Suprapubic skin (tissue), 4 donors: ENCODE results near the gene SH2D2A.

Experiments
- CTCF ChIP-seq, 2 donors: fragments of 200-600 bp in 1 of 2; fragments of 450-650 bp in 1 of 2; sonication (generic) in 1 of 2; IDR thresholded peaks; one replicate each; pipeline ENCODE4 v1.5.1; 2016 to 2019; ENCODE audit warnings: antibody characterized with exemption in 2 of 2, mild to moderate bottlenecking in 1 of 2, moderate library complexity in 1 of 2
- POLR2A ChIP-seq, 2 donors: fragments of 450-650 bp; IDR thresholded peaks; one replicate each; pipeline ENCODE4 v1.6.1; 2017; ENCODE audit warnings: antibody characterized with exemption in 2 of 2, mild to moderate bottlenecking in 2 of 2, moderate library complexity in 2 of 2
- POLR2AphosphoS5 ChIP-seq, 3 donors: sonication (generic); formaldehyde crosslinking; IDR thresholded peaks; one replicate each; pipeline ENCODE4 v1.6.1; 2017; ENCODE audit warnings: antibody characterized with exemption in 3 of 3

- TF ChIP-seq POLR2AphosphoS5 (IDR thresholded peaks at IDR 0.05) = no peak
- TF ChIP-seq CTCF (IDR thresholded peaks at IDR 0.05) = no peak
- no peak for TF ChIP-seq POLR2A (IDR thresholded peaks at IDR 0.05)
Observed at GRCh38 chr1:156858555-156858956, 41.9 kb upstream of the SH2D2A start.
